ENCODE measurements around the gene ARMC8.

ARMC8 gene

DNA sequence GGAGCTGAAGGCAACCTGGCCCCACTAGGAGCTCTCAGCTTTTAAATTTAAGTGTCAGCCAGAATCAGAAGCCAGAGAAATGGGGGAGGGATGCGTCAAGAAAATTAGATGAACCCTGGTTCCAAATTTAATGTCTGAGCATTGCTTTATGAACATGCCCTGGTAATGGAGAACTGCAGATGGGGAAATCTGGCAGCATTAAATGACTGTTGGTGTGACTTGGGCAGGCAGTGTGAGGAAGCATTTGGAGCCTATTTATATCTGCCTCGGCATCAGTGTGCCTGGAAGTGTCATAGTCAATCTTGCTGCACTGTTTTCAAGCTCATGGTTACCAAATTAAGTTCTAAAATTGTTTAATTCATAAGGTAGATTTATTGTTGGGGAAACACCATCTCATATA, 113.5 kb downstream of the ARMC8 start:
- DNase-seq, result peak in 26 of 58 donors; percentile 3 to 75 (median 20)

DNA sequence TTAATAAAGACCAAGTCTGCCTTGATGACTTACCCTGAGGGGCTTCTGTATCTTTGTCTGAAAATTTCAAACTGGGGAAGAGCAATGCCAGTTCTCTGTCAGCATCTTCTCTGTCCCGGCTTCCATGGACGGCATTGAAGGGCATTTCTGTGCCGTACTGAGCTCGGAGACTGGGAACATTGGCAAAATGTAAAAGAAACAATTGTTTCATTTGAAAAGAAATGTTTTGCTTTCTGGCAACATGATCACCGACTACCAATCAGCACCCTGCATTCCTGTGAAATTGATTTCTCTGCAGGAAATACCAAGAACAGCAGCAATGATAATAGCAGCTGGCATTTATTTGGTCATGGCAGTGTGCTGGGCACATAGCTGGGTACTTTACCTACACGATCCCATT, 116.4 kb downstream of the ARMC8 start:
- DNase-seq, result peak in 5 of 58 donors; percentile 13 to 39 (median 20)

DNA sequence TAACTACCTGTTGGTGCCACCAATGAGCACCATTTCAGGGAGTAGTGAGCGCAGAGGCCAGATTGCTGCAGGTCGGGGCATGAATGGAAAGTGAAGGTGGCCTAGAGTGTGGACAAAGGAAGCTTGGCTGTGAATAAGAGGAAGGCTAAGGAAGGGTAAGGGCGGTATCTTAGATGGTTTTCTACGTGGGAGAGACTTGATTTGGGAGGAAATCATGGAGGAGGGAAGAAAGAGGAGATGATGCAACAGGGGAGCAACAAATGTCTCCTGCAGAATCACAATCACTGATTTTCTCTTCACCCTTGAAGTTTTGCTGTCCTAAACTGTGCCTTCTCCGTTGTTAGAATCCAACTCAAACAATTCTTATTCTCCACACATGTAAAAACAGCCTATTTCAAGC, 120.8 kb downstream of the ARMC8 start:
- DNase-seq, result no peak

DNA sequence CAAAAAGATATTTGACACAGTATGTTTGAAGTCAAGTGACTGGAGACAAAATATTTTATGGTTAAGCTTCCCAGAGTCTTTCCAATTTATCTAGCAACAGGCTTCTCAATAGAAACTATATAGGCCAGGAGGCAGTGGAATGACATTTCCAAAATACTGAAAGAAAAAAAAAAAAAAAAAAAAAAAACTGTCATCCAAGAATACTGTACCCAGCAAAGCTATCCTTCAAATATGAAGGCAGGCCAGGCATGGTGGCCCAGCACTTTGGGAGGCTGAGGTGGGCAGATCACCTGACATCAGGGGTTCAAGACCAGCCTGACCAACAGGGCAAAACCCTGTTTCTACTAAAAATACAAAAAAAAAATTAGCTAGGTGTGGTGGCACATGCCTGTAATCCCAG, 121.7 kb downstream of the ARMC8 start:
- no peak for DNase-seq

DNA sequence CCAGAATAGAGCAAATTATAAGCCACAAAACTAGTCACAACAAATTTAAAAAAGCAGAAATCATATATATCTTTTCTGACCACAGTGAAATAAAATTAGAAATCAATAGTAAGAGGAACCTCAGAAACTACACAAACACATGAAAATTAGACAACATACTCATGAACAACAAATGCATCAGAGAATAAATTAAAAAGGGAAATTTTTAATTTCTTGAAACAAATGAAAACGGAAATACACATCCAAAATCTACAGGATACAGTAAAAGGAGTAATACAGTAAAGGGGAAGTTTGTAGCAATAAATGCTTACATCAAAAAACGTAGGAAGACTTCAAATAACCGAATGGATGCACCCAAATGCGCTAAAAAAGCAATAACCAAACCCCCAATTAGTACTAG, 123.4 kb downstream of the ARMC8 start:
- no peak for DNase-seq

DNA sequence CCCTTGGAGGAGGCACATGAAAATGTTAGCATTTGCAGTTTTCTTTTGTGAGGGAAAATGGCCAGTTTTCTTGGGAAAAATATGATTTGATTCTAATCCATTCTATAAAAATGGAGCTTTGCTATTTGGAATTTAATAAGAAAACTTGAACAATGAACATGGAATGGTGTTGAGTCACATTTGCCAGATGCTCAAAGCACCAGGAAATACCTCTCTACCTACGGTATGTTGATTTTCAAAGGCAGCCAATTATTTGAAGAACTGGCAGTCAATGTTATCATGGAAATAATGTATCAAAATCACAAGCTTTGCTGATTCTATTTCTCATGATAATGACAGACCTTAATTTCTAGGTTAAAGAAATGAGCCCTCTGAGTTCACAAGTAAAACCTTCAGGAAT, 127.7 kb downstream of the ARMC8 start:
- DNase-seq, result no peak

DNA sequence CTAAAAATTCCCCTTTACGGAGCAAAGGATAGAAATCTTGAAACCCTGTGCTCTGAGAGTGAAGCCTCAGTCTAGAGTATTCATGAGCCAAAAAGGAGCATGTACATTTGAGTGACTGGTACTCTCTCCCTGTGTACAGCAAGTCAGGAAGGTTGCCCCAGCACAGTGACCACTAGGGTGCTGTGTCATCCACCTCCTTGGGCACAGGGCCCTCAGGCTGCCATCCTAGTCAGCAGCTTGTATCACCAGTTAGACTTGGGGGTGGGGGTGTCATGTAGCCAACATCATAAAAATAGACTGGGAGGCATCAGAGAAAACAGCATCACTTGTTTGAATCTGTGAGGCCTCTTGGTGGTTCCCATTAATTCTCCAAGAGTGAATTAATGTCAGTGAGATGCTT, 130.6 kb downstream of the ARMC8 start:
- DNase-seq, result no peak

DNA sequence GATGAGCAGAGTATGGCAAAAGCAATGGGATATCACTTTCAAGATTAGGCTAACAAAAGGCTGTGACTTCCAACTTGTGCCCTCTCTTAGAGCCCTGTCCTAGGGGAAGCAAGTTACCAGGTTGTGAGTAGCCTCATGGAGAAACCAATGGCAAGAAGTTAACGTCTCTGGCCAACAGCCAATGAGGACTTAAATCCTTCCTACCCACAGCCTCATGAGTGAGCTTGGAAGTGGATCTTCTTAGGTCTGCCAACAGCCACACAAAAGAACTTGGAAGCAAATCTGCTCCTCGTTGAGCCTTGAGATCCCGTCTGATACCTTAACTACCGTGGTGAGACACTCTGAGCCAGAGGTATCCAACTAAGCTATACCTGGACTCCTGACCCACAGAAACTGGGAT, 136.9 kb downstream of the ARMC8 start:
- DNase-seq, result no peak

DNA sequence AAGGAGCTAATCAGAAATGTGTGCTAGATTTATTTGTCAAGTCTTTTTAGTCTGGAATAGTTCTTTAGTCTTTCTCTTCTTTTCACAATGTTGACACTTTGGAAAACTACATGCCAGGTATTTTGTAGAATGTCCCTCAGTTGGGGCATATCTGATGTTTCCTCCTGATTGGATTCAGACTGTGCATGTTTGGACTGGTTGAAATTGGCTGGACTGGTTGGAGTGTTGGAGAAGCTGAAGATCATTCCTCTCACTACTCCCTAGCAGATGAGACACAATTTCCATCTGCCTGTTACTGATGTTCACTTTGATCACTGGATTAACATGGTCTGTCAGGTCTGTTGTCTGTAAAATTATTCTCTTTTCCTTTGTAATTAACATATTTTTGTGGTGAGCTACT, 138.9 kb downstream of the ARMC8 start:
- DNase-seq, result no peak

DNA sequence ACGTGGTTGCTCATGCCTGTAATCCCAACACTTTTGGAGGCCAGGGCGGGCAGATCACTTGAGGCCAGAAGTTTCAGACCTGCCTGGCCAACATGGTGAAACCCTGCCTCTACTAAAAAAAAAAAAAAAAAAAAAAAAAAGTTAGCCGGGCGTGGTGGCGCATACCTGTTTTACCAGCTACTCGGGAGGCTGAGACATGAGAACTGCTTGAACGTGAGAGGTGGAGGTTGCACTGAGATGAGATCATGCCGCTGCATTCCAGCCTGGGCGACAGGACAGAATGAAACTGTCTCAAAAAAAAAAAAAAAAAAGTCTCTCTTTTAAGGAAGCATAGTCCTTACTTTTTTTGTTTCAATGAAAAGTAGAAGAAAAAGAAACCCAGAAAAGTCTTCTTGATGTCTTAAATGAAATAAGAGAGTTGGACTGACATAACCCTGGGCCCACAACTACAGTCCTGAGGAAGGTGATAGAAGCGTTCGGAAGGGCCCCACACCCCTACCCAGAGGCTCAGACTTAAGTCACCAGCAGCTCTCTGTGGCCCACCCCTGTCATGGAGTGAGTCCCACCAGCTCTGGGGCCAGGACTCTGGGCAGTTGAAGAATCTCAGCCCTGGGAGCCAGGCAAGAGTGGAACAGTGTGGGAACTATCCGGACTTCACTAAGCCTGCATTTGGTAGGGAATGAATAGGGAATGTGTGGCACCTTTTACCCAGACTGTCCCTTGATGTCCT, 139.9 kb downstream of the ARMC8 start:
- no peak for DNase-seq

DNA sequence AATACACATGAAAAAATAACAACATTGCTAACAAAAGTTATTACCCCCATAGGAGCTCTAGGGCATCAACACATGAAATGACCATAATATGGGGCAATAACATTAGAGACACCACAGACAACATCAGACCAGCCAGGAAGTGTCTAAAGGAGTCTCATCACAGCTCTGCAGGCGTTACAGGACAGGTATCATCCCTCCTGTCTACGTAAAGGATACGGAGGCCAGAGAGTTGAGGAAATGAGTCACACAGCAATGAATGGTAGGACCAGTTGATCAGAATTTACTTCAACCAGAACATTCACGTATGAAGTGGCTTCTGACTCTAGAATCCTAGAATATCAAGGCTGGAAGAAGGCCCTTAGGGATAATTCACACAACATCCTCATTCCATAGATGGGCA, 140.7 kb downstream of the ARMC8 start:
- DNase-seq, result no peak

DNA sequence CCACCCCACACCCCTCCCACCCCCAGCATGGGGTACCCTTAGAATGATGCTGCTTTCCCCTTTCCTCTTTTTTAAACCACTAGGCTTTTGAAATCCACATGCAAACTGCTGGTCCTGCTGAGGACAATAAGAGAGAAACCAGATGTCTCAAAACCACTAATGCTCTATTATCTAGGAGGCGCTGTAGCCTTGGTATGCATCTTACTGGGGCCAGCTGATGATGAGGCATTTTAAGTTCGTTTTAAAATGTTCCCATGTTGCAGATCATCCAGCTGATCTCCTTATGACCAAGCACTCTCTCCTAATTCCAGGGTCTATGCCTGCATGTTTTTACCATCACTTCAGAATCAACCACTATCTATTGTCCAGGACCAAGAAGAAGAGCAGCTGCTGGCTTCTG, 141.2 kb downstream of the ARMC8 start:
- DNase-seq, result no peak

DNA sequence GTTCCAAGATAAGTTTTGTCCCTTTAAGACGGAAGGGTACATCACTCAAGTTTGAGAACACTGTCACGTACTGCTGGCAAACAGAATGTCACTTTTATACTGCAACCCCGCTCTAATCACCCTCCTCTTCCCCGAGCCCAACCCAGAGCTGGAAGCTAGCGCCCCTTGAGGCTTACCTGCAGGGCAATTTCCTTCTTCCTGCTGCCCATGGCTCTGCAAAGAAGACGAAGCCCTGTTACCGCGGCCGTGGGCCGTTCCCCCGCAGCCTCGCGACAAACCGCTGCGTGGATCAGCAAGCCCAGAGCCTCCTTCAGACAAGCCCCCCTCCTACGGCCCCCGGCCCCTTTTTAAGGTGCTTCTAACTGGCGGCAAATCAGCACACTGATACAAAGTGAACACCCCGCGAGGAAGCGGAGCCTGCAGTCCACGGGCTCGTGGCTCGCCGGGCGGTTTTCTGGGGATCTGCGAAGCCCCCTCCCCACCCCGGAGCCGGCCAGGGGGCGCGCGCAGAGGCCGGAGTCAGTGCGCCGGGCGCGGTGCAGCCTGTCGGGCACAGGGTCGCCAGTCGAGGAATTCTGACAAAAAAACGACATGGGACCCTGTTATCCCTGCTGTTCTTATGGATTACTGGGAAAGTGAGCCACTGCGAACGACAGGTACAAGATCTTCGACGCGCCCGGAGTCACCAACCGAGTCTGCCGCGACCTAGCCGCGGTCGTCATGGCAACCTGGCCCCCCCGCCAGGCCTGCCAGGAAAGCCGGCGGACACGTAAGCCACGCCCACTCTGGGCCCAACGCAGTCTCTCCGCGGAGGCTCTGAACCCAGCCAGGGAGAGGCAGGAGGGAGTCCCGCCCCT, 142.3 kb downstream of the ARMC8 start, which contains the start of gene NME9:
NME9 (minus strand) TSS at position 725 of the 857 bp plus-strand sequence; CDS start at position 209, 516 bp downstream.
- peak; percentile 22 to 96 (median 82) for DNase-seq

DNA sequence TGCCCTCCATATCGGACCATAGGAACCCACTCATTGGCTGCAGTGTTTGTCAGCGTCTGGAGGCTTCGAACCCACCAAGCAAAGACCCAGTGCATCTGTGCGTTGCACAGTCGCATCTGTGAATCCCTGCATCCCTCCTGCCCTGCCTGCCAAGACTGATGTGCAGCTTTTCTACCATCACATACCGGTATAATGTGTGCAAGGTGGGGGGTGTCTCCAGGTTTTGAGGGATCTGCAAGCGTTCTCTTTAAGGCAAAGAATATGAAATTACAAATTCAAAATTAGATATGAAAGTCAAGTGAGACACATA, 142.8 kb downstream of the ARMC8 start:
- DNase-seq, result no peak

DNA sequence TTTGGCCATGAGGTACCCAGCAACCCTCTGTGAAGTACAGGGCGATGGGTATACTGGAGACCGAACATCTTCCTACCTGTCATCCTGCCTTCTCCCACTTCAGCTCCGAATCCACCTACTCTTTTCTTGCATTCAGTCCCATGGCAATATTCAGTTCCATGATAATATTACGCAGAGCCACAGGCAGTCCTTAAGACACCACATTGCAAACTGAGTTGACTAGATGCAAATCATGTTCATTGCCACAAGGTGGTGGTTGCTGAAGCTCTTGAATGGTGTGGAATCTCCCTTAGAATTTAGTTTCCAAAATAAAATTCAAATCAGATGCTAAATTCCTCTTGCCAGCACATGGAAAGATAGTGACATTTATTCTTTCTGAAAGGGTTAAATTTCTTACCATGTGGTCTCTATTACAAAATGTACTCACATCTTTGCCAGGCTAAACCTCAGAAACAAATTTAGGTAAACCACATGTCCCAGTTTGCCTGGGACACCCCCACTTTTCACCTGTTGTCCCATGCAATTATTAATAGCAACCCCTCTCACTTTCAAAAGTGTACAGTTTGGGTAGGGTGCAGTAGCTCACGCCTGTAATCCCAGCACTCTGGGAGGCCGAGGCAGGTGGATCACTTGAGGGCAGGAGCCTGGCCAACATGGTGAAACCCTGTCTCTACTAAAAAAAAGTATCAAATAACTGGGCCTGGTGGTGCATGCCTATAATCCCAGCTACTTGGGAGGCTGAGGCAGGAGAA, 144.2 kb downstream of the ARMC8 start:
- peak in 3 of 58 donors; percentile 4 to 58 (median 40) for DNase-seq

DNA sequence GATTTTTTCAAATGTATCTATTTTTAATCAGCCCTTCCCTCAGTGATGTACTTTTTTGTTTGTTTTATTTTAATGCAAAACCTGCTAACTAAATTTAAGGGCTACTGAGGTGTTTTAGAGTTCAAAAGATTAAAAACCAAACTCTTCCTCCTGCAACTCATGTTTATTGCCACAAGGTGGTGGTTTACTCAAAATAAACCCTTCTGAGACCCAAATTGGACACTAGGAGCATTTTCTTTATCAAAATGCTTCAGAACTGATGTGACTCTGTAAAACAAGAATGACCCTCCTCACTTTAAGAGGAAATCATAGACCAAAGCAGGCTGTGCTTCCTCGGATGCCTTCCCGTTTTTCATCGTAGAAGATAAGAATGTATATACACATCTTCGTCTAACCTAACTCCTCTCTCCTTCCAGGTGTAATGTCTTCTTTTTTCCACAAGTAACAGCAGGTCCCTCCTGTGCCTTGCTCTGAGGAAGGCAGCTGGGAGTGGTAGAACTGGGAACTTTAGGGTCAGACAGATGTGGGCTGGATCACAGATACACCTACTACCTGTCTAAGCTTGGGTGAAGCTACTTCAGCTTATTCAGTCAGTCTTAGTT, 145.5 kb downstream of the ARMC8 start:
- DNase-seq, result peak in 1 of 58 donors; percentile 20

DNA sequence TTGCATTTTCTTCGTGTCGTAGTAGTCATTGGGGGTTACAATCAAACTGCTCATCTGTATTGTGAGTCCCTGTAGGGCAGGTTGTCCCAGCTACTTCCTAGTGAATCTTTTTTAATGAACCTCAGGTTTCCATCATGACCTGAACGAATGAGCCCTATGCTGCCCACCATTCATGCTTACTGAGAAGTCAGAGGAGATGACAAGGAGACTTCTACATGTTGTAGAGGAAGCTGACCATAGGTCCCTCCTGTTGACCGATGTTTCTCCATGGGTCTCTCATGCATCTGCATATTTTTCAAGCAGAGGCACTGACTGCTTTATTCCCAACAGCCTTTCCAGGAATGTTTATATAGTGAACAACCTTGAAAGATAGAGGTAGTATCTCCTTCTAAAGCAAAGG, 147.5 kb downstream of the ARMC8 start:
- DNase-seq, result no peak

DNA sequence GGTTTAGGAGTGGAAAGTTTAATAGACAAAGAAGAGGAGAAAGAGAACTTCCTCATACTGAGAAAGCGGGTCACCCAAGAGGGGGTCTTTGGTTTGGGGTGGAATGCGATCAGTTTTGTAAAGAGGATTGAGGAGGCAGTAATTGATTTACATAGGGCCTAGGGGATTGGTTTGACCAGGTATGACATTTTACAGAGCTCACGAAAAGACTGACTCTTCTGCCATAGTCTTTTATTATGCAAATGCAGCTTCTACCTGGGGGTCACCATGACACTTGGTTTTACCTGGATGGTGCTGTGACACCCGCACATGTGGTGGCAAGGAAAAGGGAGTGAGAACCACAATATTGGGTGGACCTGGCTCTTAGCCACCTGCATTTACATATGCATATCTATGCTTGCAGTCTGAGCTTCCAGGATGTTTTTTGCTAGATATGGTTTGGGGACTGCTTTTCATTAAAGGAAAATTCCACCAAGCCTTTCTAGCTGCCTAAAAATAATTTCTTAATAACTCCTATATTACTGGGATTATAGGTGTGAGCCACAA, 149.4 kb downstream of the ARMC8 start:
- DNase-seq, result no peak

DNA sequence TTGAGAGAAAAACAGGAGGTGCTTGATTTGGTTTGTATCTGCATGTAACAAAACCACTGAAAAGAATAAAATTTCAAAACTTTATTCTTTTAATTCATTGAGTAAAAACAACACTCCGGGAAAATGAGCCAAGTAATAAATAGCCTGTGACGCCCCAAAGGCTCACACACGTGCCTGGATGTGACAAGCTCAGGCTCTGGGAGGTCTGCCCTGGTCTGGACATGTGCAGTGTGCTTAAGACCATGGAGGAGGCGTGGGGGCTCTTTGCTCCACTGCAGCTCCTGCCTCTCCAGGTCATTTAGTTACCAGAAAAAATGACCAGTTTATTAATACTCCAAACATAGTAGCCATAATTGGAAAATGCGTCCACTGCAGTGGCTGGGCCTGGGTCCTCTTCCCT, 151.1 kb downstream of the ARMC8 start:
- no peak for DNase-seq

DNA sequence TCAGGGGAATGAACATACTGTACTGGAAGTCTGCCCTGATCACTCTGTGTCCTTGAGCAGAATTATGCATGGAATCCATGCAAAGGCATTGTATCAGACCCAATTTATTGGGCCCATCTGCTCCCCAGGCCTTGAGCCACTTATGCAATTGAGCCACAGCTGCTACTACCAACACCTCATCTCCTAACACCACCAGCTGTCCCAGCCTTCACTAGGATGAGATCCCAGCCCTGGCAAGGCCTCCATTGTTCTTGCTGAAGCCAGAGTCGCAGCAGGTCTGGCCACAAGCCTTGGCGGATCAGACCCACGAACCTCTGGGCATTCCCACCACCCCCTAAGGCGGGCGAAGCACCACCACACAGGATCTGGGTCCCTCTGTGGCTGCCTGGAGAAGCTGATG, 151.7 kb downstream of the ARMC8 start:
- DNase-seq, result no peak

DNA sequence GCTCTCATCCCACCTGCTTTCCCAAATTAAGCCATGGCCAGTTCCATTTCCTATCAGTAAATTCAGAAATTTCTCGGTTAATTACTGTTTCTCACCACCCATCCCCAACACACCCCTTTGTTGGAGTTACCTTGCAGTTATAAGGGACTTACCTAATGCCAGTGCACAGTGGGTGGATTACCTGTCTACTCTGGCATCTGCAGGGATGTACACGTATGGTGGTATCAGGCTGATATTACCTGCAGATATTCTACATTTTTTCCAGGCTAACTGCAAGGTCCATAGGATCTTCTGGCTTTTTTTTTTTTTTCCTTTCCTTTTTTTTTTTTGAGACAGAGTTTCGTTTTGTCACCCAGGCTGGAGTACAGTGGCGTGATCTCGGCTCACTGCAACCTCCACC, 153.4 kb downstream of the ARMC8 start:
- DNase-seq, result no peak

Measured in anterior cingulate cortex (tissue), 58 donors.